H1 (cell line): ENCODE results near the gene ITGA11. TPM values are rescaled to one million over a fixed set of nuclear protein-coding genes. Genes with fewer than 3 reads are reported as not detected.

Experiments used
- ASH2L ChIP-seq: fragments of 200-600, 300-600 bp; sonication (generic); IDR thresholded peaks from one replicate; pipeline ENCODE4 v1.7.1; 2017; ENCODE audit warnings: low read length
- SAP30 ChIP-seq: fragments of 300-600 bp; sonication (generic); IDR thresholded peaks from 2 replicates; pipeline ENCODE4 v1.7.1; 2012; ENCODE audit warnings: low read length, moderate library complexity, mild to moderate bottlenecking, inconsistent platforms; ENCODE audit not compliant: insufficient read depth, insufficient replicate concordance
- TEAD4 ChIP-seq: IDR thresholded peaks from 2 replicates; pipeline ENCODE4 v1.6.1; 2012; ENCODE audit warnings: low read depth, low read length, inconsistent platforms, mixed read lengths
- polyA plus RNA-seq, 7 experiments: library from polyadenylated mRNA; depleted of rRNA in 3 of 7; stranded (reverse) in 5 of 7; unstranded in 2 of 7; fragments of >200 nt in 5 of 7; fragments of 200-250 nt in 2 of 7; gene quantifications; 1 replicate in 5 of 7; 2 replicates in 1 of 7; 4 replicates in 1 of 7; pipeline versions ENCODE4 v1.2.1 to v1.2.3, GENCODE V29; 2011 to 2013; ENCODE audit warnings: missing spikeins in 2 of 7, mixed read lengths in 2 of 7
- total RNA-seq: library from RNA; stranded (reverse); fragmentation: NEBNext Ultra II Directional; extraction: Animal tissue kit (Norgen Biotek cat#: 25700); gene quantifications from 2 replicates; pipeline ENCODE4 v1.2.1, GENCODE V29; 2021

Gene ITGA11
- total and polyA plus RNA-seq, 2 of the 8 experiments (the other 6 are each of a cell fraction or from before 2014, with no cell fraction given) = 0.05 to 0.06 TPM

DNA sequence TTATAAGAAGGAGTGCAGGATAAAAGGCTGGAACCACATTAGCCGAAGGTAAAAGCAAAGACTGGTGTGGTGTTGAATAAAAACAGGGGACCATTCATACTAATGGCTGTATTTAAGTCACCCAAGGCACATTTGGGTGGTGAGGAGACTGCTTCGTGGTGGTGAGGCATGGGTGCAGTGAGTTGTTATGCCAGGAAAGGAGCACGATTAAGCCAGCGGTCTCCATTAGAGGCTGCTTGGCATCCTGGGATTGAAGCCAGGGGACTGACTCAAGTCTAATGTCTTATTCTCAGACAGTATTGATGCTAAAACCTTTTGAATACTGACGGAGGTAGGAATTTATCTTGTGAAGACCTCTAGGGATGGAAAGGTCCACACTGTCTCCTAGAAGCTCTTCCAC lies 132.5 kb downstream of the ITGA11 start (continued):
- TF ChIP-seq SAP30 = no peak
- no peak for TF ChIP-seq TEAD4
- no peak for TF ChIP-seq ASH2L
